Lower leg skin (tissue), 3 donors: ENCODE results near the gene IQUB.

ENCODE experiments used
- CTCF ChIP-seq, 3 donors: fragments of 450-650 bp; IDR thresholded peaks; one replicate each; pipeline ENCODE4 v1.5.1; 2016; ENCODE audit warnings: antibody characterized with exemption in 3 of 3, mild to moderate bottlenecking in 3 of 3, moderate library complexity in 2 of 3
- POLR2A ChIP-seq, 2 donors: fragments of 450-650 bp; IDR thresholded peaks; one replicate each; pipeline ENCODE4 v1.6.1; 2016 to 2017; ENCODE audit warnings: antibody characterized with exemption in 2 of 2, mild to moderate bottlenecking in 1 of 2, moderate library complexity in 1 of 2

GRCh38 chr7:123571684-123572083 is 37.3 kb upstream of the IQUB start:
- TF ChIP-seq CTCF (IDR thresholded peaks at IDR 0.05) (no peak), POLR2A (IDR thresholded peaks at IDR 0.05) (no peak)
